ENCODE results near the gene THOC7.

DNA sequence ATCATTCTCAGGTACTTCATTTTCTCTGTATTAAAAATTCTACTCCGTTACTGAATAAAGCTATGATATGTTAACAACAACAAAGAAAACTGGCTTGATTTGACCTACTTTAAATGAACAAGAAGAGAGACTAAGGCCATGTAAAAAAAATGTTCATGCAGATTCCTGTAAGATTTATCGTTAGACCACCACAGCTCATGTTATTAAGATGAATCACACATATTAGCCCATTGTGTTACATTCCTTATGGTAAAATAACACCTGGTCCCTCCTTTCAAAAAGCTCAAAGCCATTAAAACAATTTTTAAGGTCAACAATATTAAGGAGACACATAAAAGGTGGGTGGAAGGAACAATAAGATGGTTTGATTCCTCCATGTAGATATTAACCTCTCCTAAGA, 6.3 kb downstream of the THOC7 start:
- TF ChIP-seq, protein P1, sequence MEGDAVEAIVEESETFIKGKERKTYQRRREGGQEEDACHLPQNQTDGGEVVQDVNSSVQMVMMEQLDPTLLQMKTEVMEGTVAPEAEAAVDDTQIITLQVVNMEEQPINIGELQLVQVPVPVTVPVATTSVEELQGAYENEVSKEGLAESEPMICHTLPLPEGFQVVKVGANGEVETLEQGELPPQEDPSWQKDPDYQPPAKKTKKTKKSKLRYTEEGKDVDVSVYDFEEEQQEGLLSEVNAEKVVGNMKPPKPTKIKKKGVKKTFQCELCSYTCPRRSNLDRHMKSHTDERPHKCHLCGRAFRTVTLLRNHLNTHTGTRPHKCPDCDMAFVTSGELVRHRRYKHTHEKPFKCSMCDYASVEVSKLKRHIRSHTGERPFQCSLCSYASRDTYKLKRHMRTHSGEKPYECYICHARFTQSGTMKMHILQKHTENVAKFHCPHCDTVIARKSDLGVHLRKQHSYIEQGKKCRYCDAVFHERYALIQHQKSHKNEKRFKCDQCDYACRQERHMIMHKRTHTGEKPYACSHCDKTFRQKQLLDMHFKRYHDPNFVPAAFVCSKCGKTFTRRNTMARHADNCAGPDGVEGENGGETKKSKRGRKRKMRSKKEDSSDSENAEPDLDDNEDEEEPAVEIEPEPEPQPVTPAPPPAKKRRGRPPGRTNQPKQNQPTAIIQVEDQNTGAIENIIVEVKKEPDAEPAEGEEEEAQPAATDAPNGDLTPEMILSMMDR (IDR thresholded peaks at IDR 0.05) = no peak
- no peak for TF ChIP-seq POLR2A (IDR thresholded peaks at IDR 0.05)

All from lower leg skin (tissue), 3 donors.